AG10803 (cell line): ENCODE data around the gene MAPKBP1.

ENCODE experiments used
- DNase-seq: peaks from one replicate; pipeline ENCODE4 v3.0.0; 2010; ENCODE audit warnings: low read depth
- H3K4me3 ChIP-seq: 2 replicates; pipeline ENCODE4 v1.5.1; 2011; ENCODE audit warnings: mild to moderate bottlenecking, low read length, control low read depth
- CTCF ChIP-seq: conservative IDR thresholded peaks from 2 replicates; pipeline ENCODE4 v1.5.1; 2011; ENCODE audit warnings: mild to moderate bottlenecking, low read length, control low read depth, inconsistent platforms

MAPKBP1 gene

DNA sequence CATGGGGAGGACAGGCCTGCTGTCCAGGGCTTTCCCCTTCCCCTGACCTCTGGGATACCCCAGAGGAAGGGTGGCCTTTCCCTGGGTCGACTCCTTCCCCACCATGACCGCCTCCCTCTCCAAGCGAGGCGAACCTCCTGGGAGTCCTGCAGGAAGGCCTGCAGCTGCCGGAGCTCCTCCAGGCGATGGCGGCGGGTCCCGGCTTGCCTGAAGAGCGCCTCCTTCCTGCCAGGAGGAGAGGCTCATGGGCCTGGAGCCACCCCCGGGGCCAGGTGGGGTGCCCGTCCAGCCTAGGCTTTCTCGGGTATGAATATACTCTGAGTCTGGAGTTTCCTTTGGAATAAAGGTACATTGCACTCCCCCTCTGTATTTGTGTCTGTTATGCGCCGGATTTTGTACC is 84.5 kb downstream of the MAPKBP1 start:
- DNase-seq = no peak

GRCh38 chr15:41860049-41860828 is 86.0 kb downstream of the MAPKBP1 start:
- no peak for TF ChIP-seq CTCF
- no peak overlapping the region for H3K4me3 ChIP-seq
- DNase-seq = no peak

More for the DNA sequence above, 84.5 kb downstream of the MAPKBP1 start:
- no peak overlapping the region for H3K4me3 ChIP-seq
- TF ChIP-seq CTCF = no peak

- TF ChIP-seq CTCF = no peak
- no peak overlapping the region for H3K4me3 ChIP-seq
- DNase-seq = no peak
These were observed 87.6 kb downstream of the MAPKBP1 start for GRCh38 chr15:41861736-41862356.

GRCh38 chr15:41862515-41863116 is 88.3 kb downstream of the MAPKBP1 start:
- no peak overlapping the region for H3K4me3 ChIP-seq
- no peak for TF ChIP-seq CTCF
- no peak for DNase-seq

- DNase-seq = no peak
- H3K4me3 ChIP-seq = no peak overlapping the region
- TF ChIP-seq CTCF = no peak
These were observed 91.3 kb downstream of the MAPKBP1 start for GRCh38 chr15:41865490-41866055.

DNA sequence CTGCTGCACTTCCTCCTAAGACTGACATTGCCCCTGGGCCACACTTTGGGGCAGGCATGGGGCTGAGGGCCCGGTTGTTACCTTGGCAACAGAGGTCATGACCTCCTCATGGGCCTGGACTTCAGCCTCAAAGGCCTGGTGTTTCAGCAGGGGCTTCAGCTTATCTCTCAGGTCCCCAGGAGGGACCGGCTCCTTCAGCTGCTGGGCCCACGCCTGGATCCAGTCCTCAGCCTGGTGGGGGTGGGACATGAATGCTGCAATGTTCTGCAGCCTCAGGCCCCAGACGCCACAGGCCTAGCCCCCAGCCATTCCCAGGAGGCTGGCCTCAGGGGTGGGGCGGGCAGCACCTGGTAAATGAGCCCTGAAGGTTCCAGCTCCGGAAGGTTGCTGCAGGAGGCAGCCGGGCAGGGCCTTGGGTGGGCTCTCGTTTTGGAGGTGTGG is 92.0 kb downstream of the MAPKBP1 start:
- no peak for DNase-seq
- TF ChIP-seq CTCF = no peak
- no peak overlapping the region for H3K4me3 ChIP-seq
